SU-DHL-6 (cell line): ENCODE results near the gene SYNGR1.
"Not testable (repeated sequence)": the region's sequence is repeated elsewhere in the genome, so short reads cannot be mapped to it uniquely, and the experiment has no call there.

ENCODE experiments used
- H2AFZ ChIP-seq: fragments of 200-600 bp; sonication (generic); 2 replicates; pipeline ENCODE4 v1.6.1; 2014; ENCODE audit warnings: low read depth, mild to moderate bottlenecking, moderate library complexity, mixed read lengths, antibody characterized with exemption, low read length; ENCODE audit not compliant: severe bottlenecking
- H3F3A ChIP-seq: fragments of 200-600 bp; shearing (Covaris generic); 2 replicates; pipeline ENCODE4 v1.6.0; 2016; ENCODE audit warnings: antibody characterized with exemption, mild to moderate bottlenecking; ENCODE audit not compliant: insufficient read depth
- H3K27ac ChIP-seq: fragments of 200-600 bp; sonication (generic); 2 replicates; pipeline ENCODE4 v1.5.1; 2016; ENCODE audit warnings: low read depth, mild to moderate bottlenecking, low read length, moderate library complexity, mixed read lengths
- H3K27me3 ChIP-seq: fragments of 200-600 bp; sonication (generic), shearing (Covaris generic); 2 replicates; pipeline ENCODE4 v1.6.0; 2014; ENCODE audit warnings: mild to moderate bottlenecking, low read length
- H3K36me3 ChIP-seq: fragments of 200-600 bp; sonication (generic); 2 replicates; pipeline ENCODE4 v1.6.1; 2014; ENCODE audit warnings: mild to moderate bottlenecking, low read length, mixed read lengths
- H3K4me2 ChIP-seq: fragments of 300-600, 200-600 bp; shearing (Covaris generic), sonication (generic); 2 replicates; pipeline ENCODE4 v1.6.0; 2014; ENCODE audit warnings: low read length, low read depth, mild to moderate bottlenecking; ENCODE audit not compliant: poor library complexity, severe bottlenecking
- H3K4me3 ChIP-seq: fragments of 200-600 bp; sonication (generic); 2 replicates; pipeline ENCODE4 v1.5.1; 2014; ENCODE audit warnings: antibody characterized with exemption, low read length, mild to moderate bottlenecking, mixed read lengths; ENCODE audit not compliant: insufficient read depth, poor library complexity, severe bottlenecking
- H3K79me2 ChIP-seq: fragments of 200-600 bp; sonication (generic); 2 replicates; pipeline ENCODE4 v1.6.1; 2014; ENCODE audit warnings: mild to moderate bottlenecking, low read length, moderate library complexity; ENCODE audit not compliant: insufficient read depth
- H3K9ac ChIP-seq: fragments of 200-600 bp; sonication (generic); 2 replicates; pipeline ENCODE4 v1.7.0; 2014; ENCODE audit warnings: mild to moderate bottlenecking, low read length
- H3K9me2 ChIP-seq: fragments of 200-600 bp; sonication (generic); replicated peaks from 2 replicates; pipeline ENCODE4 v1.6.1; 2014; ENCODE audit warnings: low read length; ENCODE audit not compliant: insufficient read depth
- H3K9me3 ChIP-seq: fragments of 200-600 bp; sonication (generic); 2 replicates; pipeline ENCODE4 v1.6.1; 2014; ENCODE audit warnings: low read length, mixed read lengths; ENCODE audit not compliant: insufficient read depth
- H4K20me1 ChIP-seq: fragments of 200-600 bp; sonication (generic); 2 replicates; pipeline ENCODE4 v1.6.1; 2014; ENCODE audit warnings: low read depth, mild to moderate bottlenecking, antibody characterized with exemption, low read length, moderate library complexity, mixed read lengths
- EZH2phosphoT487 ChIP-seq: fragments of 200-600 bp; sonication (generic), shearing (Covaris generic); conservative IDR thresholded peaks from 2 replicates; pipeline ENCODE4 v1.6.1; 2018; ENCODE audit warnings: mild to moderate bottlenecking, antibody characterized with exemption, low read length, moderate library complexity, mixed read lengths
- TF ChIP-seq, protein P1 (sequence below): fragments of 200-600 bp; sonication (generic); IDR thresholded peaks from one replicate; pipeline ENCODE4 v1.5.1; 2017; ENCODE audit warnings: antibody characterized with exemption, mild to moderate bottlenecking, low read length, moderate library complexity; ENCODE audit not compliant: insufficient read depth, poor library complexity, severe bottlenecking

SYNGR1 gene

DNA sequence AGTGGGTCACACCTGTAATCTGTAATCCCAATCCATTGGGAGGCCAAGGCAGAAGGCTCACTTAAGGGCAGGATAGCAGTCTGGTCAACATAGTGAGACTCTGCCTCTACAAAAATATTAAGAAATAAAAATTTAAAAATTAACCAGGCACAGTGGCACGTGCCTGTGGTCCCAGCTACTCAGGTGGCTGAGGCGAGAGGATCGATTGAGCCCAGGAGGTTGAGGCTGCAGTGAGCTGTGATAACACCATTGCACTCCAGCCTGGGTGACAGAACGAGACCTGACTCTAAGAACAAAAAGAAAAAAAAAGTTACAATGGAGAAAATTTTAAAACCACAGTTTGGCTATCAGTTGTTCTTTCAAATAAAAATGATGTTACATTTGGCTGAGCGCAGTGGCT, 13.4 kb upstream of the SYNGR1 start:
- no peak overlapping the region for H3K4me3 ChIP-seq
- H3K79me2 ChIP-seq, result no peaks in the 10 kb centered on the region
- H4K20me1 ChIP-seq, result no peaks in the 10 kb centered on the region
- no peaks in the 10 kb centered on the region for H3F3A ChIP-seq
- H3K9me3 ChIP-seq, result no peaks in the 10 kb centered on the region
- no peak overlapping the region for H2AFZ ChIP-seq
- H3K27ac ChIP-seq, result no peak overlapping the region
- no peak for TF ChIP-seq EZH2phosphoT487
- TF ChIP-seq, protein P1, sequence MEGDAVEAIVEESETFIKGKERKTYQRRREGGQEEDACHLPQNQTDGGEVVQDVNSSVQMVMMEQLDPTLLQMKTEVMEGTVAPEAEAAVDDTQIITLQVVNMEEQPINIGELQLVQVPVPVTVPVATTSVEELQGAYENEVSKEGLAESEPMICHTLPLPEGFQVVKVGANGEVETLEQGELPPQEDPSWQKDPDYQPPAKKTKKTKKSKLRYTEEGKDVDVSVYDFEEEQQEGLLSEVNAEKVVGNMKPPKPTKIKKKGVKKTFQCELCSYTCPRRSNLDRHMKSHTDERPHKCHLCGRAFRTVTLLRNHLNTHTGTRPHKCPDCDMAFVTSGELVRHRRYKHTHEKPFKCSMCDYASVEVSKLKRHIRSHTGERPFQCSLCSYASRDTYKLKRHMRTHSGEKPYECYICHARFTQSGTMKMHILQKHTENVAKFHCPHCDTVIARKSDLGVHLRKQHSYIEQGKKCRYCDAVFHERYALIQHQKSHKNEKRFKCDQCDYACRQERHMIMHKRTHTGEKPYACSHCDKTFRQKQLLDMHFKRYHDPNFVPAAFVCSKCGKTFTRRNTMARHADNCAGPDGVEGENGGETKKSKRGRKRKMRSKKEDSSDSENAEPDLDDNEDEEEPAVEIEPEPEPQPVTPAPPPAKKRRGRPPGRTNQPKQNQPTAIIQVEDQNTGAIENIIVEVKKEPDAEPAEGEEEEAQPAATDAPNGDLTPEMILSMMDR, result no peak
- no peaks in the 10 kb centered on the region for H3K9me2 ChIP-seq
- H3K4me2 ChIP-seq, result no peak overlapping the region
- H3K9ac ChIP-seq, result no peak overlapping the region
- no peaks in the 10 kb centered on the region for H3K36me3 ChIP-seq
- H3K27me3 ChIP-seq, result no peaks in the 10 kb centered on the region

DNA sequence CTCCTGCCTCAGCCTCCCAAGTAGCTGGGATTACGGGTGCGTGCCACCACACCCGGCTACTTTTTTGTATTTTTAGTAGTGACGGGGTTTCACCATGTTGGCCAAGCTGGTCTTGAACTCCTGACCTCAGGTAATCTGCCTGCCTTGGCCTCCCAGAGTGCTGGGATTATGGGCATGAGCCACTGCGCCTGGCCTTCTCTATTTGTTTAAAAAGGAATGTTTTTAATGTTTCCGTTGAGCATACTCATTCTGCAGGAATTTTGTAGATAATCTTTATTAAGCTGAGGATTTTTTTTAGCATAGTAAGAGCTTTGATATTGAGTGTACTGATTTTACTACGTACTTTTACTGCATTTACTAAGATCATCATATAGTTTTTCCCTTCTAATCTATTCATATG, 10.0 kb upstream of the SYNGR1 start:
- not testable (repeated sequence) for H3K4me3 ChIP-seq, H3K9ac ChIP-seq, H3K79me2 ChIP-seq, H3K27ac ChIP-seq, H4K20me1 ChIP-seq, H3K9me3 ChIP-seq, H2AFZ ChIP-seq, H3K27me3 ChIP-seq, H3K36me3 ChIP-seq, H3F3A ChIP-seq, H3K9me2 ChIP-seq, H3K4me2 ChIP-seq

DNA sequence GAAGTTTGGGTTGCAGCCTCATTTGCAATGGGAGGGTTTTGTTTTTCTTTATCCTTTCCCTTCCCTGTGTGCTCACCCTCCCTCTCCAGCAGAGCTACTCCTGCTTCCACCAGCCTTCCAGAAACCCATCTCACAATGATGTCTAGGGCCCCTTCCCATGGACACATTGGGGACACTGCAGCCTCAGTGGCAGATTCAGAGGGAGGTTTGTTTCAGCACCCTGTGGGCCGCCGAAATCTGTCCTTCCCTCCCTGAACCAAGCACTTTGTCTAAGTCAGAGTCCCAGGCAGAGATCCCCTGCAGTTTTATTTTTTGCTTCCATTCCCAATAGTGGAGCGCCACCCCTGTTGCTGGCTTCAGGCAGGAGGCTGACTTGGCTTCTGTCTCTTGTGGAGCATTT, 8.6 kb upstream of the SYNGR1 start:
- no peaks in the 10 kb centered on the region for H3F3A ChIP-seq
- no peaks in the 10 kb centered on the region for H3K27me3 ChIP-seq
- no peaks in the 10 kb centered on the region for H3K9me2 ChIP-seq
- no peak overlapping the region for H2AFZ ChIP-seq
- H4K20me1 ChIP-seq, result no peaks in the 10 kb centered on the region
- H3K4me3 ChIP-seq, result no peak overlapping the region
- H3K9me3 ChIP-seq, result no peaks in the 10 kb centered on the region
- H3K79me2 ChIP-seq, result no peaks in the 10 kb centered on the region
- no peaks in the 10 kb centered on the region for H3K36me3 ChIP-seq
- no peak overlapping the region for H3K9ac ChIP-seq
- H3K27ac ChIP-seq, result no peak overlapping the region
- no peak overlapping the region for H3K4me2 ChIP-seq
- TF ChIP-seq, protein P1, result no peak
- TF ChIP-seq EZH2phosphoT487, result no peak

DNA sequence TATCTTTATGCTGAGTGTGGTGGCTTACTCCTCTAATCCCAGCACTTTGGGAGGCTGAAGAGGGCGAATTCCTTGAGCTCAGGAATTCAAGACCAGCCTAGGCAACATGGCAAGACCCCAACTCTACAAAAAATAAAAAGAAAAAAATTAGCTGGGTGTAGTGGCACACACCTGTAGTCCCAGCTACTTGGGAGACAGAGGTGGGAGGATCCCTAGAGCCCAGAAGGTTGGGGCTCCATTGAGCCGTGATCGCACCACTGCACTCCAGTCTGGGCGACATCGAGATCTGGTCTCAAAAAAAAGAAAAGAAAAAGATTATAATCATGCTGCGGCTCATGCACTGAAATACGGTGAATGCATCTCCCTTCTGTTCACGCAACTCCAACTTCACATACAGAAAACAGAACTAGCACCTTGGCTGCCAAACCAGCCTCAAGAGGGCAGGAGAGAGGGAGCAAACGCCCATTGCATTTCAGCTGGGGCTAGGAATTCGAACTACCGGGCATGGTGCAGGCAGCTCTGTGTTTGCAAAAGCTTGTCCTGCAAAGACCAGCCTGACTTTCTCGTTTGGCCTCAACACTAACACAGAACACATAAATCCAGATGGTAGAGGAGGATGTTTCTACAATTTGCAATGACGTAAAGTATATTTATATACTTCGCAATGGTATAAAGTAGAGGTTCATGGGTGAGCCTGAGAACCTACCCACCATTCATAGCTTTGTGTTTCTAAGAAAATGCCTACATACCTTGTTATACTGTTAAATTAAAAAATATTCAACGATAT, 6.3 kb upstream of the SYNGR1 start:
- no peaks in the 10 kb centered on the region for H3K9me2 ChIP-seq
- H3K4me3 ChIP-seq, result no peak overlapping the region
- H3K79me2 ChIP-seq, result no peaks in the 10 kb centered on the region
- H3K36me3 ChIP-seq, result no peaks in the 10 kb centered on the region
- no peaks in the 10 kb centered on the region for H4K20me1 ChIP-seq
- H3K9ac ChIP-seq, result no peak overlapping the region
- no peak overlapping the region for H3K27ac ChIP-seq
- no peaks in the 10 kb centered on the region for H3K27me3 ChIP-seq
- no peaks in the 10 kb centered on the region for H3K9me3 ChIP-seq
- H2AFZ ChIP-seq, result no peak overlapping the region
- no peaks in the 10 kb centered on the region for H3F3A ChIP-seq
- H3K4me2 ChIP-seq, result no peak overlapping the region
- no peak for TF ChIP-seq EZH2phosphoT487
- TF ChIP-seq, protein P1, result peak; percentile 60
